Upper lobe of right lung (tissue), 1 donor: ENCODE data around the gene RAB7B. TPM values are rescaled to one million over a fixed set of nuclear protein-coding genes. Genes with fewer than 3 reads are reported as not detected.

ENCODE experiments used
- ATAC-seq: fragments of 200-7000 bp; cut with Tn5 transposase; one replicate; pipeline ENCODE4 v1.9.1; 2020; ENCODE audit warnings: mild to moderate bottlenecking, moderate library complexity
- DNase-seq: peaks from one replicate; pipeline ENCODE4 v3.0.0-alpha.2; 2020
- H3K27ac ChIP-seq: fragments of 200-600 bp; one replicate; pipeline ENCODE4 v1.8.0; 2022
- H3K27me3 ChIP-seq: fragments of 200-600 bp; one replicate; pipeline ENCODE4 v1.8.0; 2022; ENCODE audit warnings: mild to moderate bottlenecking
- H3K36me3 ChIP-seq: fragments of 200-600 bp; one replicate; pipeline ENCODE4 v1.8.0; 2022
- H3K4me1 ChIP-seq: fragments of 200-600 bp; one replicate; pipeline ENCODE4 v1.8.0; 2022
- H3K4me3 ChIP-seq: fragments of 200-600 bp; one replicate; pipeline ENCODE4 v1.8.0; 2022; ENCODE audit warnings: mild to moderate bottlenecking
- H3K9me3 ChIP-seq: fragments of 200-600 bp; one replicate; pipeline ENCODE4 v1.8.0; 2022
- CTCF ChIP-seq: fragments of 200-600 bp; IDR thresholded peaks from one replicate; pipeline ENCODE4 v1.8.0; 2022; ENCODE audit warnings: antibody characterized with exemption
- intact Hi-C: fragments of 100-400 bp; cut with DNase I; formaldehyde crosslinking; loops from one replicate; pipeline ENCODE4 v1.11.0; 2022
- total RNA-seq: library from RNA; stranded (reverse); fragmentation: NEBNext Ultra II Directional; extraction: Animal tissue kit (Norgen Biotek cat#: 25700); gene quantifications from one replicate; pipeline ENCODE4 v1.2.1, GENCODE V29; 2021
- donor health status: DM: no; HTN: yes; CAD: no; lungs with severe emphysema.

RAB7B gene
- total RNA-seq, 1 donor from 2014 or later, result 7.0 TPM

- H3K4me1 ChIP-seq, result peaks cover 17% of the 10 kb centered on the region
- ATAC-seq (no peak), DNase-seq (no peak)
- intact Hi-C loops, result no loop called here
- TF ChIP-seq CTCF, result no peak
- H3K27ac ChIP-seq, result no peak overlapping the region
- H3K27me3 ChIP-seq, result no peaks in the 10 kb centered on the region
- H3K4me3 ChIP-seq, result no peak overlapping the region
- H3K9me3 ChIP-seq, result no peaks in the 10 kb centered on the region
- no peaks in the 10 kb centered on the region for H3K36me3 ChIP-seq
Measured at GRCh38 chr1:205932776-205933175, 70.4 kb downstream of the RAB7B start.

GRCh38 chr1:205930799-205931281 is 72.4 kb downstream of the RAB7B start:
- Histone ChIP-seq H3K27ac (no peak overlapping the region), H3K9me3 (no peaks in the 10 kb centered on the region), H3K4me1 (peaks cover 17% of the 10 kb centered on the region), H3K36me3 (no peaks in the 10 kb centered on the region), H3K27me3 (no peaks in the 10 kb centered on the region), H3K4me3 (no peak overlapping the region)
- TF ChIP-seq CTCF, result no peak
- DNase-seq (no peak), ATAC-seq (no peak)
- intact Hi-C loops, result no loop called here

- H3K4me3 ChIP-seq, result no peak overlapping the region
- peaks cover 17% of the 10 kb centered on the region for H3K4me1 ChIP-seq
- no peaks in the 10 kb centered on the region for H3K9me3 ChIP-seq
- DNase-seq (no peak), ATAC-seq (no peak)
- H3K27me3 ChIP-seq, result no peaks in the 10 kb centered on the region
- intact Hi-C loops, result no loop called here
- TF ChIP-seq CTCF, result no peak
- H3K36me3 ChIP-seq, result no peaks in the 10 kb centered on the region
- no peak overlapping the region for H3K27ac ChIP-seq
Measured at GRCh38 chr1:205930195-205930577, 73.0 kb downstream of the RAB7B start.

- Histone ChIP-seq H3K36me3 (no peaks in the 10 kb centered on the region), H3K9me3 (no peaks in the 10 kb centered on the region), H3K4me1 (peaks cover 17% of the 10 kb centered on the region), H3K27ac (no peak overlapping the region), H3K4me3 (no peak overlapping the region), H3K27me3 (no peaks in the 10 kb centered on the region)
- no peak for DNase-seq
- ATAC-seq, result no peak
- intact Hi-C loops, result no loop called here
- TF ChIP-seq CTCF, result no peak
Measured at GRCh38 chr1:205929496-205930194, 73.5 kb downstream of the RAB7B start.

- DNase-seq (no peak), ATAC-seq (no peak)
- Histone ChIP-seq H3K9me3 (no peaks in the 10 kb centered on the region), H3K27me3 (no peaks in the 10 kb centered on the region), H3K4me1 (peaks cover 8% of the 10 kb centered on the region), H3K27ac (no peak overlapping the region), H3K36me3 (no peaks in the 10 kb centered on the region), H3K4me3 (no peak overlapping the region)
- intact Hi-C loops, result no loop called here
- TF ChIP-seq CTCF, result no peak
Measured at GRCh38 chr1:205928317-205928716, 74.9 kb downstream of the RAB7B start.

GRCh38 chr1:205927676-205928075 is 75.5 kb downstream of the RAB7B start:
- no peaks in the 10 kb centered on the region for H3K27me3 ChIP-seq

More at GRCh38 chr1:205927676-205928075, 75.5 kb downstream of the RAB7B start:
- Histone ChIP-seq H3K9me3 (no peaks in the 10 kb centered on the region), H3K4me1 (peaks cover 2% of the 10 kb centered on the region), H3K4me3 (no peak overlapping the region), H3K36me3 (no peaks in the 10 kb centered on the region), H3K27ac (no peak overlapping the region)
- intact Hi-C loops, result no loop called here
- TF ChIP-seq CTCF, result no peak
- DNase-seq (no peak), ATAC-seq (no peak)
